ENCODE measurements around the gene SYNPR. TPM values are rescaled to one million over a fixed set of nuclear protein-coding genes. Genes with fewer than 3 reads are reported as not detected.

Gene SYNPR
- polyA plus RNA-seq, 3 donors = not detected

- H3K4me3 ChIP-seq (replicated peaks in 1 of 3; ENCODE audit: low read depth in 2 of 3, low read length in 3 of 3) = no peak overlapping the region
- Mint-ChIP-seq H3K9me3 (peaks cover 0 to 6% (median 1%) of the 10 kb centered on the region in 7 donors), H3K4me3 (no peak overlapping the region), H3K4me1 (no peaks in the 10 kb centered on the region), H3K27ac (no peak overlapping the region), H3K36me3 (no peaks in the 10 kb centered on the region), H3K27me3 (ENCODE audit: low read depth in 3 of 3) (peaks cover 0 to 8% (median 2%) of the 10 kb centered on the region in 3 donors)
- no peaks in the 10 kb centered on the region for H3K4me1 ChIP-seq (ENCODE audit: control insufficient read depth in 1 of 2, insufficient read depth in 2 of 2, low read length in 2 of 2)
- H2AFZ ChIP-seq (ENCODE audit: insufficient read depth, low read depth, low read length, poor library complexity, severe bottlenecking) = no peak overlapping the region
- no peak overlapping the region for H3K9ac ChIP-seq (ENCODE audit: insufficient read depth, low read length, poor library complexity, severe bottlenecking)
- TF ChIP-seq, protein P1, sequence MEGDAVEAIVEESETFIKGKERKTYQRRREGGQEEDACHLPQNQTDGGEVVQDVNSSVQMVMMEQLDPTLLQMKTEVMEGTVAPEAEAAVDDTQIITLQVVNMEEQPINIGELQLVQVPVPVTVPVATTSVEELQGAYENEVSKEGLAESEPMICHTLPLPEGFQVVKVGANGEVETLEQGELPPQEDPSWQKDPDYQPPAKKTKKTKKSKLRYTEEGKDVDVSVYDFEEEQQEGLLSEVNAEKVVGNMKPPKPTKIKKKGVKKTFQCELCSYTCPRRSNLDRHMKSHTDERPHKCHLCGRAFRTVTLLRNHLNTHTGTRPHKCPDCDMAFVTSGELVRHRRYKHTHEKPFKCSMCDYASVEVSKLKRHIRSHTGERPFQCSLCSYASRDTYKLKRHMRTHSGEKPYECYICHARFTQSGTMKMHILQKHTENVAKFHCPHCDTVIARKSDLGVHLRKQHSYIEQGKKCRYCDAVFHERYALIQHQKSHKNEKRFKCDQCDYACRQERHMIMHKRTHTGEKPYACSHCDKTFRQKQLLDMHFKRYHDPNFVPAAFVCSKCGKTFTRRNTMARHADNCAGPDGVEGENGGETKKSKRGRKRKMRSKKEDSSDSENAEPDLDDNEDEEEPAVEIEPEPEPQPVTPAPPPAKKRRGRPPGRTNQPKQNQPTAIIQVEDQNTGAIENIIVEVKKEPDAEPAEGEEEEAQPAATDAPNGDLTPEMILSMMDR (IDR thresholded peaks at IDR 0.05) = no peak
- H3K27ac ChIP-seq (ENCODE audit: low read depth in 1 of 2, low read length in 2 of 2) = no peak overlapping the region
- H3K4me2 ChIP-seq (replicated peaks; ENCODE audit: extremely low read depth, low read length, poor library complexity, severe bottlenecking) = no peak overlapping the region
- no peaks in the 10 kb centered on the region for H3K36me3 ChIP-seq (replicated peaks in 1 of 2; ENCODE audit: control insufficient read depth in 1 of 2, insufficient read depth in 2 of 2, low read length in 2 of 2)
- peaks cover 0 to 4% of the 10 kb centered on the region in 2 donors for H3K9me3 ChIP-seq (replicated peaks in 1 of 2; ENCODE audit: control insufficient read depth in 1 of 2, insufficient read depth in 1 of 2, low read length in 2 of 2)
- intact Hi-C loops (cut with micrococcal nuclease) = no loop called here
- WGBS (ENCODE audit: insufficient coverage) = no CpG with 5 or more reads among the region's 8 CpGs
- no peaks in the 10 kb centered on the region for H3K27me3 ChIP-seq (ENCODE audit: control insufficient read depth in 2 of 2, insufficient read depth in 2 of 2, low read length in 2 of 2)
- H3K79me2 ChIP-seq (ENCODE audit: insufficient read depth, low read length) = no peaks in the 10 kb centered on the region
- no peaks in the 10 kb centered on the region for H4K20me1 ChIP-seq (ENCODE audit: insufficient read depth, low read length)
- DNase-seq = no peak
These were observed 346.9 kb downstream of the SYNPR start for GRCh38 chr3:63624941-63625560.

GRCh38 chr3:63631670-63632069 lies 353.6 kb downstream of the SYNPR start:
- Histone ChIP-seq H3K4me2 (replicated peaks; ENCODE audit: extremely low read depth, low read length, poor library complexity, severe bottlenecking) (no peak overlapping the region), H3K27me3 (ENCODE audit: control insufficient read depth in 2 of 2, insufficient read depth in 2 of 2, low read length in 2 of 2) (no peaks in the 10 kb centered on the region), H2AFZ (ENCODE audit: insufficient read depth, low read depth, low read length, poor library complexity, severe bottlenecking) (no peak overlapping the region), H3K27ac (ENCODE audit: low read depth in 1 of 2, low read length in 2 of 2) (no peak overlapping the region), H3K4me1 (ENCODE audit: control insufficient read depth in 1 of 2, insufficient read depth in 2 of 2, low read length in 2 of 2) (no peaks in the 10 kb centered on the region), H3K9ac (ENCODE audit: insufficient read depth, low read length, poor library complexity, severe bottlenecking) (no peak overlapping the region), H3K9me3 (replicated peaks in 1 of 2; ENCODE audit: control insufficient read depth in 1 of 2, insufficient read depth in 1 of 2, low read length in 2 of 2) (no peaks in the 10 kb centered on the region), H3K36me3 (replicated peaks in 1 of 2; ENCODE audit: control insufficient read depth in 1 of 2, insufficient read depth in 2 of 2, low read length in 2 of 2) (no peaks in the 10 kb centered on the region), H4K20me1 (ENCODE audit: insufficient read depth, low read length) (no peaks in the 10 kb centered on the region), H3K4me3 (replicated peaks in 1 of 3; ENCODE audit: low read depth in 2 of 3, low read length in 3 of 3) (no peak overlapping the region), H3K79me2 (ENCODE audit: insufficient read depth, low read length) (no peaks in the 10 kb centered on the region)
- DNase-seq = no peak
- no peaks in the 10 kb centered on the region for H3K4me1 Mint-ChIP-seq
- no peak overlapping the region for H3K27ac Mint-ChIP-seq
- H3K4me3 Mint-ChIP-seq = no peak overlapping the region
- H3K36me3 Mint-ChIP-seq = no peaks in the 10 kb centered on the region
- intact Hi-C loops (cut with micrococcal nuclease) = no loop called here
- H3K9me3 Mint-ChIP-seq = peaks cover 0 to 9% (median 4%) of the 10 kb centered on the region in 7 donors
- H3K27me3 Mint-ChIP-seq (ENCODE audit: low read depth in 3 of 3) = peaks cover 0 to 1% (median 0%) of the 10 kb centered on the region in 3 donors
- WGBS (ENCODE audit: insufficient coverage) = 88% methylated on average over 4 of the region's 4 CpGs
- TF ChIP-seq, protein P1 (IDR thresholded peaks at IDR 0.05) = no peak
